CMK (cell line): Measurements from ENCODE around the gene CNBD2.
A peak's percentile ranks its signal among the peaks of the same experiment; 100 is the strongest.
"Not testable (repeated sequence)": the region's sequence is repeated elsewhere in the genome, so short reads cannot be mapped to it uniquely, and the experiment has no call there.

Experiments used
- DNase-seq: peaks from one replicate; pipeline ENCODE4 v3.0.0-alpha.2; 2010; ENCODE audit warnings: low read depth

CNBD2 gene

DNA sequence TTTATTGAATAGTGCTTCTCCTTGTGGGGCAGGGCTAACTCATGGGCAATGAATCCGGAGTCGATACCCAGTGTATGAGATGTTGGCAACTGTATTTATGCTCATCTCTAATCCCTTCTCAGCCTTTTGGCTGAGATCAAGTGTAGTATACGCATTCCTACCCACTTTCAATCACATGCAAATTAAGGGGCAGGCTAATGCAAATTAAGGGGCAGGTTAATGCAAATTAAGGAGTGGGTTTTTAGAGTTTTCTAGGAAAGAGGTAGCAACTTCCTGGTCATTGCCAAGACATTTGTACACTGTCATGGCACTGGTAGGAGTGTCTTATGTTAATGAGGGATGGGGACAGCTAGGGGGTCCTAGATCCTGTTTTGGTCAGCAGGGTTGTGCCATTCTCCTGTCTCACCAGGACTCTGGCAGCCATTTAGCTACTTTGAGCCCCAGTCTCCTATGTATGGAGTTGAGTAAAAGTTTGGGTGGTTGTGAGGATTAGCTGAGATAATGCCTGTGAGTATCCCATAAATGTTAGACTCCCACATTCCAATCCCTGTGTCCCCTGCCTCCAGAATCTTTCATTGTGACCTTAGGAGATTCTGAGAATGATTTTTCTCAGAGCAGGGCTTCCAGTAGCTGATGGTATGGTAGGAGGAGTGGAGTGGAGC, at the start of gene CNBD2:
CNBD2 (plus strand) TSS at position 612 of the 662 bp plus-strand sequence. CDS start 173 bp downstream, outside the sequence.
- DNase-seq: no peak

DNA sequence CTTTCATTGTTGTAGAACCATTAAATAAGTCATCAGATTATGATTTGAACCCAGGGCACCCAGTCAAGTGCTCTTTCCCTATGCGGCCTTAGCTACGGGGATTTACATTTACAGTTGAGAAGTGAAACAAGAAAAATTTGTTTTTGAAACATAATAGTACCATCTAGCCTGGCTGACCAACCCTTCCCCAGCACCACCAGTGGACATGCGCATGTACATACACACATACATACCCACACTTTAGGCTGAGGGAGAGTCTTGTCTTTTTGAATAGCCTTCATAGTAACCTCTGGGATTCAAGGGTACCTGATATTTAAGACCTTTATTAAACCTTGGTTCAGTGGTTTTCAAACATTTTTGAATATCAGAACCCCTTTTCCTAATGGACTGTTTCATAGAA, 47.9 kb upstream of the CNBD2 start:
- no peak for DNase-seq

DNA sequence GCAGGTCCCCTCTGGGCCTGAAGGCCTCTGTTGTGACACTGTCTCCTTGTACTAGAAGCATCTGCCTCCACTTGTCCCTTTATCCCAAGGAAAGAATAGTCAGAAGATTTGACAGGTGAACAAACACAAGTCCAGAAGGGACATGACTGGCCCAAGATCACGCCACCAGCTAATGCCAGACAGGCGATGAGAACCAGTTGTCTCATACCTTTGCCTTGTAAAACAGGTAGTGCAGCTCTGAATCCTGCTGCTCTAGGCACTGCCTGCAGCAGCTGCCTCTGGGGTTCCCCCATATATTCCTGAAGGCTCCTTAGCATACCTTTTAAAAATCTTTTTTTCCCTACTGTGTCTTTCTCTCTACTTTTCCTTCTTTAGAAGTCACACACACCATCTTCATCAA, 39.1 kb upstream of the CNBD2 start:
- DNase-seq: no peak

DNA sequence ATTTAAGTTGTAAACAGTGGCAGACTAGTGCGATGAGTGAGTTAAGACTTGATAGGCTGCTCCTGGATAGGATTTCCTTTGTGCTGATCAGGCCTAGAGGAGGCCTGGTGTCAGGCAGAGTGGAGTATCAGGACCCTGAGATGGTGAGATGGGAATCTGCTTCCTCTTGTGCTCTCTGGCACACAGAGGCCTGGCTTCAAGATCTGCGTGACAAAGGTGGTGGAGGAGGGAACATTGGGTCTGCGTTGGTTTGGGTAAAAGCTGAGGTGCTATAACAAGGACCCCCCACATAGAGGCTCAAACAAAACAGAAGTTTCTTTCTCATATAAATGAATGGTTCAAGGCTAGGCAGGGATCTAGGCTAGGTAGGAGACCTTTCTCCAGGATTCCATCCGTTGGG, 34.3 kb upstream of the CNBD2 start:
- no peak for DNase-seq

DNA sequence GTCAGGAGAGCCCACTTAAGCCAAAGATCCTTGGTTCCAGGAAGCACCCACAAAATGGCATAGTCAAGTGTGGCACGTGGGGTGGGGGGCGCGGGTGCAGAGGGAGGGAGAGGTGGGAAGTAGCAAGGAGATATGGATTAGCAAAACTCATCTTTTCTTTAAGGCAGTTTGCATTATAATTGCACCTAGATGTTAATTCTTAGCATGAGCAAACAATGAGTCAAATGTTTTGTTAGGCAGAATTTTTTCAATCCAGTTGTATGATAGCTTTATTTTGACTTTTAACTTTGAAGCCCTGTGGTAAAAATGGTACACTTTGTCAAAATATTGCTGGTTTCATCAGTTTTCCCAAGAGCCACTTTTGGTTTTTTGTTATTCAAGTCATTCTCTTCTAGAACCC, 29.1 kb upstream of the CNBD2 start:
- DNase-seq: no peak

DNA sequence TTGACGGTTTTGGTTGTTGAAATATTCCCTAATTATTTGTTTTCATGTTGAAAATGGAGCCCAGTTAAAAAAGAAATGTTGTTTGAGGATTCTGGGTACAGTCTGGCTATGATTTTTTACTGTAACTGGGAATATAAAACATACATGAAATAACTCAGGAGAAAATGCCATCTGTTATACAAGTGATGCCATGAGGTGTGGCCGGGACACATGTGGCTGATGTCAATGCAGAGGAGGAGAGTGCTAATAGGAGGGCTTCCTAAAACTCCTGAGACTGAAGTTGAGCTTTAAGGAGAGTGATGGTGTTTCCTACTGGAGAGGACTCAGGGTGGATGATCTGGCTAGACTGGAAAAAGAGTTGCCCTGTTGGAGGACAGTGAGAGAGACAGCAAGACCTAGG, 26.8 kb upstream of the CNBD2 start:
- DNase-seq: no peak

DNA sequence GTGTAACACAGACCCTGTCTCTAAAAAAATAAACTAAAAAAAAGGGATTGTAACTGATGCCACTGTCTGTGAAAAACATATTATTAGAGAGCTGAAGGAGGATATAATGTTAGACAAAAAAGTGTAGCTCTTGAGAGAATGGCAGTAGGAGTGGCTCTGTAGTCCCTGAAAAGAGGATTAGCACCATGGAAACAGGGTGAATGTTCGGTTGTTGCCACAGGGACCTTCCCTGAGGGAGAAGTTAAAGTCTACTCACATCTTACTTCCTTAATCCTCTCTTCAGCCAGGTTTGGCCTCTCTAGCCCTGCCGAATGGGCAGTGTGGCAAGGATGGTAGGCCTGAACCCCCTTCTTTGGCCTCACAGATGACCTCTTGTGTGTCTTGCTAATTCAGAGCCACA, 26.1 kb upstream of the CNBD2 start:
- no peak for DNase-seq

DNA sequence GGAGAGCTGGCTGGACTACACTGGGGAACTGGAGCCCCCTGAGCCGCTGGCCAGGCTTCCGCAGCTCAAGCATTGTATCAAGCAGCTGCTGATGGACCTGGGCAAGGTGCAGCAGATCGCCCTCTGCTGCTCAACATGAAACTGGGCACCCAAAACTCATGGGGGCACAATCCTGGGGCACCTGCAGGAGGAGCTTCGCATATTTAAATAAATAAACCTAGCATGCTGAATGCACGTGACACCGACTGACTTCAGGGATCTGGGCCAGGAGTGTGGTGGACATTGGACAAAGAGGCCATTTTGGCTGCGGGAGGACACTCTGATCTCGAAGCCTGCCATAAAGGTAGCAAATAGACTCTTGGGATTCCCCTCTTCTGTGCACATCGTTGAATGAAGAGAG, 20.9 kb upstream of the CNBD2 start:
- no peak for DNase-seq

DNA sequence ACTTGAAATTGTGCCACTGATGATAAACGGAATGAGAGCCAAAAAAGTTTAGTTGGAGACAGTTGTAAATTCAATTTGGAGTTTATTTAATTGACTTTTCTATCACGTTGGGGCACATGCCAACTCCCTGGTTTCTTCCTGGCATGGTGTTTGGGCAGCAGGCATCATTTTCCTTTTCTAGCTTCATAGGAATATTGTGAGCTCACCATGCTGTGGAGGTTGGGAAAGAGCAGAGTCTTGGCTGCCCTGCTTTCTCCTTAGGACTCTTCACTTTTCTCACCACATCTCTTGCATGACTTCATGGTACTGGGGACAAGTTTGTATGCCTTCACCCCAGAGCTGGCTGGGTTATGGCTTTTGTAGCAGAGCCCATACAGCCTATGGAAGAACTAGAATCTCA, 20.5 kb upstream of the CNBD2 start:
- no peak for DNase-seq

DNA sequence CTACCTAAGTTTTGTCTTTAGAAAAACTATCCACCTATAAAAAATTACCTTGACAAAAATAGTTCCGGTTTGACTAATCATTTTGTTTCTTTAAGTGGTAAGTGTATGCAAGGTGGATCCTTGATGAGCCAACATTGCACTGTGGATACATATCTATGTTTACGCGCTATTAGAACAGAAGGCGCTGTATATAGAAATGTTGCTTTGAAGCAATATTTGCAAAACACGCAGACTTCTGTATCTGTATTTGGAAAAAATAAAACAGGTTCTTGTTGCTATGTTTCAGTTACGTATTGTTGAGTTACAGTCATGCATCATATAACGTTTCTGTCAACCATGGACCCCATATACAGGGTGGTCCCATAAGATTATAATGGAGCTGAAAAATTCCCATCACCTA, 18.3 kb upstream of the CNBD2 start:
- no peak for DNase-seq

DNA sequence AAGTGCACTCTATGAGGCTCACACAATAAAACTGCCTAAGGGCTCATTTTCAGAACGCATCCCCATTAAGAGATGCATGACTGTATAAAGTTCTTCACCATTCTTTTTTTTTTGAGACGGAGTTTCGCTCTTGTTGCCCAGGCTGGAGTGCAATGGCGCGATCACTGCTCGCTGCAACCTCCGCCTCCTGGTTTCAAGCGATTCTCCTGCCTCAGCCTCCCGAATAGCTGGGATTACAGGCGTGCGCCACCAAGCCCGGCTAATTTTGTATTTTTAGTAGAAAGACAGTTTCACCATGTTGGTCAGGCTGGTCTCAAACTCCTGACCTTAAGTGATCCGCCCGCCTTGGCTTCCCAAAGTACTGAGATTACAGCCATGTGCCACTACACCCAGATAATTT, 16.3 kb upstream of the CNBD2 start:
- not testable (repeated sequence) for DNase-seq

DNA sequence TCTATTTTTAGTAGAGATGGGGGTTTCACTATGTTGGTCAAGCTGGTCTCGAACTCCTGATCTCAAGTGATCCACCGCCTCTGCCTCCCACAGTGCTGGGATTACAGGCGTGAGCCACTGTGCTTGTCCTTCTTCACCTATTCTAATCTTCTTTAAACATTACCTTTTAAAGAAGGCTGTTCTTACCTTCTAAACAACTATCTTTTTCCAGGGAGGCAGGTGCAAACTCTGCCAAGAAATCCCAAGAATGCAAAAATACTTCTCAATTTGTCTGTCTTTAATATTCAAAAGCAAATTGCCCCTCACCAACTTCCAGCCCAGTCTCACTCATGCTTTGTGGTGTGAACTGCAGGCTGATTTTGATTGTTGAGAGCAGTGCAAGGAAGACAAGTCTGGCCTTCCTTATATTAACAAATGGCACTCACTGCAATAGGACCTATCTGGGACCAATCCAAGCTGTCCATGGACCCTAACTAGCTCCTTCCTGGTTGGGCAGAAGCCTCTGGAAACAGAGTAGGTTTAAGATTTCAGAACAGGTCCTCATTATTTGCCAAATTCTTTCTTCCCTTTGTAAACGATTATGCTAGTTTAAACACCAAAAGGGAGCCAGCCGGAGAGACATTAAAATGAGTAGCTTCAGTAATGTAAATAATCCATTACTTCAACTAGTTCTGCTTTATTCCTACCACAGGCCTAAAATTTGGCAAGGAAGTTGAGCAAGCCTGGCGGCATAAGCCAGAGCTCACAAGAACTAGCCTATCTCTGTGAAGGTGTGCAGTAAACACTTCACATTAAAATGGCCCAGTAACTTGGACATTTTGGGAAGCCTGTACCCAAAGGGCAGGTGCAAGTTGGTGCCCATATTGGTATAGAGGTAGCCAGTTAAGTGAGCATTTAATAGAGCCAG, 15.7 kb upstream of the CNBD2 start:
- DNase-seq: no peak

DNA sequence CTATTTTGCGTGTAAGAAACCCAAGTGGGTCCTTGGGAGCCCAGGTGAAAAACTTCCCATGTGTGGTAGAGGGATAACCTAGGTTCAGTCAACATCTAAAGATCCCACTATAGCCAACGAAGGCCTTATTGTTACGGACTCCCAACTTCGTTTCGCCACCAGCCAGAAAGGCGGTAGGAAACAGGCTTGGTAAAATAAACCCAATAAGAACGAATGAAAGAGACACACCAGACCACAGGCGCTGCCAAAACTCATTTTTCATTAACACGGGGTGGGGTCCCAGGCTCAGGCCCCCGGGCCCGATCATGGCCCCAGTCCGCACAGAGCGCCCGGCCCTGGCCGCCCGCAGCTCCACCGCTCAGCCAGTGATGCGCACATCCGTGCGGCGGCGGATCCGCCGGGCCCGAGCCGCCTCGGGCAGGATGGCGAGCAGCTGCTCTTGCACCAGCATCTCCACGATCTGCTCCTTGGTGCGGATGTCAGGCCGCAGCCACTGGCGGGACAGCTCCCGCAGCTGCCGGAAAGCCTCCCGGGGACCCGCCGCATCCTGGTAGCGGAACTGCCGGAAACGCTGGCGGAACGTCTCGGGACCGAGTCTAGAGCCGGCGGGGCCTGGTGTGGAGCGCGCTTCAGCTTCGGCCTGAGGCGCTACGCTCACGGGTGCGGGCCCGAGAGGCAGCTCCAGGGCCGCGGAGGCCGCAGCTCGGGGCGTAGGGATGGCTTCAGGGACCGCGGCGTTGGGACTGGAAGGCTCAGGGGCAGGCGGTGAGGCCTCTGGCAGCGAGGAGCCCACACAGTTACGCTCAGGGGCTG, 14.8 kb upstream of the CNBD2 start:
- DNase-seq: peak; percentile 42

DNA sequence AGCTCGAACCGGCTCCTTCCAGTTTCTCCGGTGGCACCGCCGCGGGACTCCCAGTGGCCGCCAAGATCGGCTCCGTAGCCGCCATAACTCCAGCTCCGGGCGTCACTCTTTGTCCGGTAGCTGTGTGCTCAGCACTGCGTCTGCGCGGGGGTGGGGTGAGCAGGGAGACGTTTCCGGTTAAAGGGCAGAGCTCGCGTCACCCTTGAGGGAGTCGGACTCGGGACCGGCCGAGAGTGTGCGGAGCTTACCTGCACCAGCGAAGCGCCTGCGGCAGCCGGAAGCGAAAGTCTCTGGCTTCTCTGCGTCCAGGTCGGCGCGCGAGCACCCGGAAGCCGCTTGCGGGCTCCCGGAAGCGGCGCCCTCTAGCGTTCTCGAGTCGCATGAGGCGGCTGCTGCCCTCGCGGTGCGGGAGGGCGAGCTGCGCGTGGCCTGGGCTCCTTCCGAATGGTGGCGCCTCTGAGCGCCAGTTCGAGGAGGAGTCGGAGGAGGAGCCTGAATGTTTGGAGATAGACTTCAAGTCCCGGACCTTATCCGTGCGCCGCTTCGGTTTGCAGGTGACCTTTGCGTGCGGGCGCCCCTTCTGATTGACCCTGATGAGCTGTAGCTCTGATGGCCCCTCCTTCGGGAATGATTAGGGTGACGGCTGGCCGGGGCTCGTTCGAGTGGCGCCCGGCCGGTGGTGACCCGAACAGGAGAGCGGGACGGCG, 14.0 kb upstream of the CNBD2 start, which contains the start of gene SCAND1:
SCAND1 (minus strand) TSS at position 303 of the 707 bp plus-strand sequence; CDS start at position 85, 218 bp downstream.
- DNase-seq: peak; percentile 97

DNA sequence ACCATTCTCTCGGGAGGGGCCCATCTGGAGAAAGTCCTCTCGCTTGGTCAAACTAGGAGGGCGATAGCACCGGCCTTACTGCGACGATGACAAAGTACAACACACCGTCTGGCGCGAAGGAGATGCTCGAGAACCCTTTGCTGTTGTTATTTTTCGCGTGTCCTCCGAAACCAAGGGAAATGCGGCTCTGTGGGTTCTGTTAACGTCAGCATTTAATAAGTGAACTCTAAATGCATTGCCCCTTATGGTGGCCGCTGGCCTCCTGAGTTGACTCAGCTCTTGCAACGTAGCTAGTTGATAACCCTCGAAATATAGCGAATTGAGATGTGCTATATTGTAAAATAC, 13.5 kb upstream of the CNBD2 start:
- DNase-seq: no peak

DNA sequence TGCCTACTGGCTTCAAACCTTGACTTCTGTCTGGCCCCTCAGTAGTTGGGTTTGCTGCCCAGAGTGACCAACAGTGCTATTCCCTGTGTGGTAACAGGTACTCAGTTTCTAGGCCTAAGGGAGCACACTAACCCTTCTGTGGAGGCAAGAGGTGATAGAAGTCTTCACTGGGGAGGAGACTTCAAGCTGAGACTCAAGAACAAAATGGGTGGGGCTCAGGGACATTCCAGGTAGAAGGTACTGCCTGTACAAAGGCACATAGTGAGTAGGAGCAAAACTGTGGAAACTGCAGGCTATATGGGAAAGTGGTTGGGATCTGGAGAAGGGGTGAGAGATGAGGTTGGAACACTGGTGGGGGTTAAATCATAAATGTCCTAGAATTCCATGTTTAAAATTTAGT, 11.8 kb upstream of the CNBD2 start:
- DNase-seq: no peak

DNA sequence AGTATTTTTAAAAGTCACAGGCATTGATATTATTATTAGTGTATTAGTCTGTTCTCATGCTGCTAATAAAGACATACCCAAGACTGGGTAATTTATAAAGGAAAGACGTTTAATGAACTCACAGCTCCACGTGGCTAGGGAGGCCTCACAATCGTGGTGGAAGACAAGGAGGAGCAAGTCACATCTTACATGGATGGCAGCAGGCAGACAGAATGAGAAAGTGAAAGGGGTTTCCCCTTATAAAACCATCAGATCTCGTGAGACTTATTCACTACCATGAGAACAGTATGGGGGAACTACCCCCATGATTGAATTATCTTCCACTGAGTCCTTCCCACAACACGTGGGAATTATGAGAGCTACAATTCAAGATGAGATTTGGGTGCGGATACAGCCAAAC, 9.1 kb upstream of the CNBD2 start:
- not testable (repeated sequence) for DNase-seq

DNA sequence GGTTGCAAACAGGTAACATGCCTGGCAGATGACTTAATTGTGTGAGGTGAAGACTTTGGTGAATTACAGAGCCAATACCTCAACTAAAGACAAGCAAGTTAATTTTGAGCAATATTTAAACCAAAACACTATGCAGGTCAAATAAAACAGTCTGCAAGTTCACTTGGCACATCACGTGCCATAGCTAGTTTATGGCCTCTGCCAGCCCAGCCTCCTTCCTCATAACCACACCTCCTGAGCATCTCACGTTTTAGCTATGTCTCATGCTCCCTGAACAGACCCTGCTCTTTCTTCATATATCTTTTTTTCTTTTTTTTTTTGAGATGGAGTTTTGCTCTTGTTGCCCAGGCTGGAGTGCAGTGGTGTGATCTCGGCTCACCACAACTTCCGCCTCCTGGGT, 4.5 kb upstream of the CNBD2 start:
- DNase-seq: no peak

DNA sequence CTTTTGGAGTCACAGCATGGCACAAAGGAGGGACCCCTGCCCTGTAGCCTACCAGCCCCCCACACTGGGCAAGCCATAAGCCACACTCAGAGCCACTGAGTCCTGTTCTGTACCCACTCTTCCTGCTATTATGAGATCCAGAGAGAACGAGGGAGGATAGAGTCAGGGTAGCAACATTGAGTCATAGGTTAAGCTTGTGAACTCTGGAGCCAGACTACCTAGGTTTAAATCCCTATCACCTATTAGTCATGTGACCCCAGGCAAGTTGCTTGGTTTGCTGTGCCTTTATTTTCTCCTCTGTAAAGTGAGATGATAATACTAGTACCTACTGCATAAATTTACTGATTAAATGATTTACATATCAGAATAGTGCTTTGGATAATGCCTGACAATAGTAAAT, 540 bp downstream of the CNBD2 start:
- DNase-seq: no peak

DNA sequence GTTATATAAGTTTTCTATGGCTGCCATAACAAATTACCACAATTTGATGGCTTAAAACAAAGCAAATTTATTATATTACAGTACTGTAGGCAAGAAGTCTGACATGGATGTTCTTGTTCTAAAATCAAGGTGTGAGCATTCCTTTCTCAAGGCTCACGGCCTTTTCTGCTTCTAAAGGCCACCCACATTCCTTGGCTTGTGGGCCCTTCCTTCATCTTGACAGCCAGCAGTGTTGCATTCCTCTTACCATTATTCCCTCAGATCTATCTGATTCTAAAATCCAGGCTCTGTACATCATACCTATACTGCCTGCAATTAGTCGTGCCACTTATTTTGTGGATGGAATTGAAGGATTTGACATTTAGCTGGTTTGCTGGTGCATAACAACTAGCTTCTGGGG, 3.6 kb downstream of the CNBD2 start:
- DNase-seq: no peak

DNA sequence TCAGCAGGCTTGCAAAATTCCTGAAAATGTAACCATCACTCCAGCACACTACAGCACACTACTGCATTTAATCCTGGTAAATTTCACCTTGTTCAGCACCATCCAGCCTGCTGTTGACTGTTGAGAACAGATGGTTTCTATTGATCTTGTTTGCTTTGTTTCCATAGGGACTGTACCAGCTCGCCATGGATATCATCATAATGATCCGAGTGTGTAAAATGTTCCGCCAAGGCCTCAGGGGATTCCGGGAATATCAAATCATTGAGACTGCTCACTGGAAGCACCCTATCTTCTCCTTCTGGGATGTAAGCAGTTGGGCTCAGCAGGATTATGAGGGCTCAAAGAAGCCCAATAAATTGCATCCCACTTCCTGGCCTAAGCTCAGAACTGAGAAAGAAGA, 4.1 kb downstream of the CNBD2 start:
- DNase-seq: no peak

DNA sequence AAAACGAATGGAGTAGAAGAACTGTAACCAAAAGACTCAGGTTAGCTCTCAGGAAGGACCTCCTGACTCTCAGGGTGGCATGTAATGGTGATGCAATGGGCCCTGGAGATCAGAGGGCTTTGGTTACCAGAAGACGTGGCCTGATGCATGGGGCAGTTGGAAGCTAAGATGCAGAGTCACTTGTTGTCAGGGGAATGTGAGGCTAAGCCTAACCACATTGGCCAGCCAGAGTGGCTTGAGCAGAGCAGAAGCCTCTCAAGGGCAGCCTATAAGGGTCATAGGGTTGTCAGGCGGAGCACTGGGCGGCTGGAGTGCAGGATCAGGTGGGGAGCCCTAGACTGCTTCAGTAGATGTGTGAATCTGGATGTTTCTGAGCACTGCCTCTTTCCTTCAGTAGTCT, 5.9 kb downstream of the CNBD2 start:
- no peak for DNase-seq
